GM21737 (cell line): ENCODE data around the gene HOXA9.

Experiments used
- ATAC-seq: cut with Tn5 transposase; IDR thresholded peaks from one replicate; pipeline ENCODE4 v1.9.1; 2021; ENCODE audit warnings: mild to moderate bottlenecking, moderate library complexity; ENCODE audit not compliant: unreplicated experiment

HOXA9 gene

GRCh38 chr7:27155816-27156507, 9.4 kb downstream of the HOXA9 start:
- no peak for ATAC-seq

- ATAC-seq: no peak
Observed at GRCh38 chr7:27154901-27155815, 10.2 kb downstream of the HOXA9 start.

- ATAC-seq: no peak
Observed at GRCh38 chr7:27154369-27154768, 11.0 kb downstream of the HOXA9 start.

- ATAC-seq: no peak
Observed at GRCh38 chr7:27153526-27153925, 11.8 kb downstream of the HOXA9 start.

GRCh38 chr7:27152816-27153442, 12.4 kb downstream of the HOXA9 start:
- ATAC-seq: no peak

GRCh38 chr7:27151931-27152815, 13.2 kb downstream of the HOXA9 start, which contains the start of gene HOXA3:
Gene HOXA3 (minus strand): TSS chr7:27152583. CDS start chr7:27110640, 41,943 bp downstream.
- no peak for ATAC-seq

GRCh38 chr7:27151341-27151930, 13.9 kb downstream of the HOXA9 start:
- ATAC-seq: no peak

GRCh38 chr7:27150568-27151340, 14.6 kb downstream of the HOXA9 start:
- peak; percentile 61 for ATAC-seq

GRCh38 chr7:27149842-27150567, 15.3 kb downstream of the HOXA9 start:
- no peak for ATAC-seq

GRCh38 chr7:27148756-27149641, 16.3 kb downstream of the HOXA9 start:
- no peak for ATAC-seq

- ATAC-seq: no peak
Observed at GRCh38 chr7:27148031-27148755, 17.1 kb downstream of the HOXA9 start.

GRCh38 chr7:27147199-27148030, 17.9 kb downstream of the HOXA9 start, which contains the start of gene HOXA6:
Gene HOXA6 (minus strand): TSS chr7:27147774. CDS start chr7:27147749, 25 bp downstream.
- no peak for ATAC-seq

GRCh38 chr7:27146491-27147198, 18.7 kb downstream of the HOXA9 start:
- ATAC-seq: no peak

- ATAC-seq: no peak
Observed at GRCh38 chr7:27145914-27146412, 19.4 kb downstream of the HOXA9 start.
